GM20000 (cell line): ENCODE results near the gene CNTN4.

ENCODE experiments used
- DNase-seq: peaks from one replicate; pipeline ENCODE4 v3.0.0; 2012; ENCODE audit warnings: low spot score
- CTCF ChIP-seq: IDR thresholded peaks from 2 replicates; pipeline ENCODE4 v1.5.1; 2012; ENCODE audit warnings: mild to moderate bottlenecking, control low read depth; ENCODE audit errors: extremely low read depth, missing control alignments

Gene CNTN4

GRCh38 chr3:2504912-2505311 is 406.2 kb downstream of the CNTN4 start:
- no peak for DNase-seq
- TF ChIP-seq CTCF, result no peak

GRCh38 chr3:2506776-2507175 is 408.1 kb downstream of the CNTN4 start:
- TF ChIP-seq CTCF, result no peak
- DNase-seq, result no peak

- TF ChIP-seq CTCF, result no peak
- DNase-seq, result no peak
Measured at GRCh38 chr3:2510591-2511145, 412.0 kb downstream of the CNTN4 start.

- TF ChIP-seq CTCF, result no peak
- DNase-seq, result no peak
Measured at GRCh38 chr3:2511356-2511755, 412.7 kb downstream of the CNTN4 start.

- no peak for TF ChIP-seq CTCF
- no peak for DNase-seq
Measured at GRCh38 chr3:2512881-2513280, 414.2 kb downstream of the CNTN4 start.

GRCh38 chr3:2513986-2514385 is 415.3 kb downstream of the CNTN4 start:
- DNase-seq, result no peak
- TF ChIP-seq CTCF, result no peak

- no peak for DNase-seq
- no peak for TF ChIP-seq CTCF
Measured at GRCh38 chr3:2516762-2517441, 418.2 kb downstream of the CNTN4 start.
